ENCODE measurements around the gene IRF5. TPM values are rescaled to one million over a fixed set of nuclear protein-coding genes. Genes with fewer than 3 reads are reported as not detected.

IRF5 gene
- polyA plus RNA-seq, 1 experiment, result 0.36 TPM

DNA sequence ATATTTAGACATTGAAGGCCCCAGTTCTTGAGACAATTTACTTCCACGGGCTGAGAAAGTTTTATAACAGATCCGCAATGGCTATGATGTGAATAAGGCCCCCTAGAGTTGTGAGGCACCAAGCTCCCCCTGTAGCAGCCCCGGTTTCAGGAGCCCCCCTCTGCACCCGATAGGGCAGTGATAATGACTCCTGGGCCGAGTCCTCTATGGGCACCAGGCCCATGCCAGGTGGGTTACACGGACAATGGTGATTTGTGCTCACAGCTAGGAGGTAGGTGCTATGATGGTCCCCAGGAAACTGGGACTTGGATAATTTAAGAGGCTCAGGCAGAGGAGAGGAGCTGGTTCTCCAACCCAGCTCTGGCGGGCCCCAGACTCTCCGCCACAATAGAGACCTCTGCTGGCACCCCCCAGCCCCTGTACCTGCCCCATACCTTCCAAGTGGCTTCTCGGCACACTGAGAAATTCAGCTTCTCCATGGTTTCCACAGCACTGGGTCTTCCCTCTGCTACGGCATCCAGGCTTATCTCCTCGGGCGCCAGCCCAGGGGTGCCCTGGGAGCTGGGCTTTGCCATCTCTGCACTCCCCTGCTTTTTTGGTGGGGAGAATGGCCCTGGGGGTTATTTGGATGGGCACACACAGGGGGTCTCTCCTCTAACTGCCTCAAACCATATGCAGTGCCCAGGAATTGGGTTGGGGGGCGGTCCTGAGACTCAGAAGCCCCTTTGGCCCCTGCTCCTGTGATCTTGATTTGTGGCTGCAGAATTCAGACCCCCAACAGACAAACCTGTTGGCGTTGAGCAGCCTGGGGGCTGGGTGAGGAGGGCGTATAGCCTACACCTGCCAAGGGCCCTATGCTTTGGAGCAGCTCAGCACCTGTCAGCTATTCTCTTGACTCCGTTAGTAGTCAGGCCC is 15.0 kb upstream of the IRF5 start:
- DNase-seq (ENCODE audit: low read depth), result no peak
- POLR2A ChIA-PET, result no interaction called here
- Histone ChIP-seq H3K27me3 (ENCODE audit: control insufficient read depth, insufficient read depth, low read length) (peaks cover 27% of the 10 kb centered on the region), H3K36me3 (ENCODE audit: control insufficient read depth, insufficient read depth, low read length) (no peaks in the 10 kb centered on the region), H3K4me3 (ENCODE audit: low read depth, low read length) (no peak overlapping the region)
- TF ChIP-seq, protein P1, sequence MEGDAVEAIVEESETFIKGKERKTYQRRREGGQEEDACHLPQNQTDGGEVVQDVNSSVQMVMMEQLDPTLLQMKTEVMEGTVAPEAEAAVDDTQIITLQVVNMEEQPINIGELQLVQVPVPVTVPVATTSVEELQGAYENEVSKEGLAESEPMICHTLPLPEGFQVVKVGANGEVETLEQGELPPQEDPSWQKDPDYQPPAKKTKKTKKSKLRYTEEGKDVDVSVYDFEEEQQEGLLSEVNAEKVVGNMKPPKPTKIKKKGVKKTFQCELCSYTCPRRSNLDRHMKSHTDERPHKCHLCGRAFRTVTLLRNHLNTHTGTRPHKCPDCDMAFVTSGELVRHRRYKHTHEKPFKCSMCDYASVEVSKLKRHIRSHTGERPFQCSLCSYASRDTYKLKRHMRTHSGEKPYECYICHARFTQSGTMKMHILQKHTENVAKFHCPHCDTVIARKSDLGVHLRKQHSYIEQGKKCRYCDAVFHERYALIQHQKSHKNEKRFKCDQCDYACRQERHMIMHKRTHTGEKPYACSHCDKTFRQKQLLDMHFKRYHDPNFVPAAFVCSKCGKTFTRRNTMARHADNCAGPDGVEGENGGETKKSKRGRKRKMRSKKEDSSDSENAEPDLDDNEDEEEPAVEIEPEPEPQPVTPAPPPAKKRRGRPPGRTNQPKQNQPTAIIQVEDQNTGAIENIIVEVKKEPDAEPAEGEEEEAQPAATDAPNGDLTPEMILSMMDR (IDR thresholded peaks at IDR 0.05; ENCODE audit: insufficient read depth, low read depth, low read length), result no peak
- CTCF ChIA-PET, result interaction anchor here (0.7 to 2.4 kb wide), 5 partner anchors 11 to 241 kb away, joined by 3 to 10 read pairs (median 3); no protein-coding TSS in a partner anchor

DNA sequence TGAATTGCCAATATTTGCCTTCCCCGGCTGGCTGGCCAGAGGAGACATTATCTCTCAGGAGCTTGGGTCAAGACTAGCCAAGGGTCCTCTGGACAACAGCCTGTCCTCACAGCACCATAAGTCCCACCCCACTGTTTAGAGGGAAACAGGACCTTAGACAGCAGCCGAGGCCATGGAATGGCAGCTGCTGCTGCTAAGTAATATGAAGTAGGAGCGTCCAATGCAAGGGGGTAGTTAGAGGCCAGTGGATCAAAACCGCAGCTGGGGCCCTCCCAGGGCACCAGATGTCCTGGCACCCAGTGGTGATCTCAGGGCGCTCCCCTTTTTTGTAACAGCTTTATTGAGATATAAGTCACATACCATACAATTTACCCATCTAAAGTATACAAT is 14.3 kb upstream of the IRF5 start:
- Histone ChIP-seq H3K36me3 (ENCODE audit: control insufficient read depth, insufficient read depth, low read length) (no peaks in the 10 kb centered on the region), H3K27me3 (ENCODE audit: control insufficient read depth, insufficient read depth, low read length) (peaks cover 26% of the 10 kb centered on the region), H3K4me3 (ENCODE audit: low read depth, low read length) (no peak overlapping the region)
- ChIA-PET POLR2A (no interaction called here), CTCF (interaction anchor here (1.2 to 2.4 kb wide), 3 partner anchors 40 to 168 kb away, joined by 3 to 10 read pairs (median 6); no protein-coding TSS in a partner anchor)
- TF ChIP-seq, protein P1 (IDR thresholded peaks at IDR 0.05; ENCODE audit: insufficient read depth, low read depth, low read length), result no peak
- no peak for DNase-seq (ENCODE audit: low read depth)

DNA sequence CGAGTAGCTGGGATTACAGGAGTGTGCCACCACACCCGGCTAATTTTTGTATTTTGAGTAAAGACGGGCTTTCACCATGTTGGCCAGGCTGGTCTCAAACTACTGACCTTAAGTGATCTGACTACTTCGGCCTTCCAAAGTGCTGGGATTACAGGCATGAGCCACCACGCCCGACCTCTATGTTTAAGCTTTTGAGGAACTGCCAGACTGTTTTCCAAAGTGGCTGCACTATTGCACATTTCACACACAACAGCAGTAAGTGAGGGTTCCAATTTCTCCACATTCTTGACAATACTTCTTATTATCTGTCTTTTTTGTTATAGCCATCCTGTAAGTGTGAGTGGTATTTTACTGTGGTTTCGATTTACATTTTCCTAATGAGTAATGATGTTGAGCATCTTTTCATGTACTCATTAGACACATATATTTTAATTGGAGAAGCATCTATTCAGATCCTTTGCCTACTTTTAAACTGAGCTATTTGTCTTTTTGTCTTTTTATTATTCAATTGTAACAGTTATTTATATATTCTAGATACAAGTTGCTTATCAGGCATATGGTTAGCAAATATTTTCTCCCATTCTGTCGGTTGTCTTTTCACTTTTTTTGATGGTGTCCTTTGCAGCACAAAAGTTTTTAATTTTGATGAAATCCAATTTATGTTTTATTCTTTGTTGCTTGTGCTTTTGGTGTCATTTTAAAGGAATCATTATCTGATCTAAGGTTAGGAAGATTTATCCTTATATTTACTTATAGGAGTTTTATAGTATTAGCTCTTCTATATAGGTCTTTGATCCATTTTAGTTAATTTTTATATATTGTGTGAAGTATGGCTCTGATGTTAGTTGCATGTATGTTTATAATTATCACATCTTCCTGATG is 12.8 kb upstream of the IRF5 start:
- Histone ChIP-seq H3K27me3 (ENCODE audit: control insufficient read depth, insufficient read depth, low read length) (peaks cover 17% of the 10 kb centered on the region), H3K36me3 (ENCODE audit: control insufficient read depth, insufficient read depth, low read length) (no peaks in the 10 kb centered on the region), H3K4me3 (ENCODE audit: low read depth, low read length) (no peak overlapping the region)
- TF ChIP-seq, protein P1 (IDR thresholded peaks at IDR 0.05; ENCODE audit: insufficient read depth, low read depth, low read length), result no peak
- DNase-seq (ENCODE audit: low read depth), result no peak
- ChIA-PET CTCF (no interaction called here), POLR2A (no interaction called here)

DNA sequence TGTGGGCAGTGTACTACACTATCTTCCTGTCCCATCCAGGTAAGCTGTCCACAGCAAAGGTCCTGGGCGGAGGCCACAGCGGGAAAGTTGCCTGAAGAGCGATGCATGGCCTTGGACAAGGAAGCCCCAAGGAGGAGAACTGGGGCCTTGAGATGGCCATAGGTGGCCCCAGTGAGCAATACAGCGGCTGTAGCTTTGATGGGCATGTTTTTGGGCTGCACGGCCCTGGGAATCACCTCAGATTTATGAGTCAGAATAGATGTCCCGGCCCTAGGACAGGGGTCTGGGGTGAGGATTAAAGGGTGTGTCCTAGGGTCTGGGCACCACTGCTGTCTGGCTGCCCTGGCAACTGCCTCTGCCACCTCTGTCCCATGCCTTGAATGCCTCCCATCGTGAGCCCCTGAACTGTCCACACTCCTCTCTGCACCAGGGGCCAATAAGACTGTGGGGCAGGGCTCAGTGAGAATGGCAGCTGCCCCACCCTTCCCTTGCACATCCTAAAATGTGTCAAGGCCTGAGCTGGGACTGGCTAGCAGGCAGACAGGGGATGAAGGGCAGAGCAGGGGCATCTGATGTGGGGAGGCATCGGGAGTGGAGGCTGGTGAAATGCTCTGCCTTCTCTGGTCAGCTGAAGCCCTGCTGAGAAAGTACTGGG is 9.4 kb upstream of the IRF5 start:
- TF ChIP-seq, protein P1 (IDR thresholded peaks at IDR 0.05; ENCODE audit: insufficient read depth, low read depth, low read length), result no peak
- CTCF ChIA-PET, result no interaction called here
- peaks cover 6% of the 10 kb centered on the region for H3K27me3 ChIP-seq (ENCODE audit: control insufficient read depth, insufficient read depth, low read length)

More for the DNA sequence above, 9.4 kb upstream of the IRF5 start:
- DNase-seq (ENCODE audit: low read depth), result no peak
- Histone ChIP-seq H3K4me3 (ENCODE audit: low read depth, low read length) (no peak overlapping the region), H3K36me3 (ENCODE audit: control insufficient read depth, insufficient read depth, low read length) (no peaks in the 10 kb centered on the region)
- POLR2A ChIA-PET, result no interaction called here

All from BJ (cell line).